ENCODE results near the gene AUTS2.

The AUTS2 gene

DNA sequence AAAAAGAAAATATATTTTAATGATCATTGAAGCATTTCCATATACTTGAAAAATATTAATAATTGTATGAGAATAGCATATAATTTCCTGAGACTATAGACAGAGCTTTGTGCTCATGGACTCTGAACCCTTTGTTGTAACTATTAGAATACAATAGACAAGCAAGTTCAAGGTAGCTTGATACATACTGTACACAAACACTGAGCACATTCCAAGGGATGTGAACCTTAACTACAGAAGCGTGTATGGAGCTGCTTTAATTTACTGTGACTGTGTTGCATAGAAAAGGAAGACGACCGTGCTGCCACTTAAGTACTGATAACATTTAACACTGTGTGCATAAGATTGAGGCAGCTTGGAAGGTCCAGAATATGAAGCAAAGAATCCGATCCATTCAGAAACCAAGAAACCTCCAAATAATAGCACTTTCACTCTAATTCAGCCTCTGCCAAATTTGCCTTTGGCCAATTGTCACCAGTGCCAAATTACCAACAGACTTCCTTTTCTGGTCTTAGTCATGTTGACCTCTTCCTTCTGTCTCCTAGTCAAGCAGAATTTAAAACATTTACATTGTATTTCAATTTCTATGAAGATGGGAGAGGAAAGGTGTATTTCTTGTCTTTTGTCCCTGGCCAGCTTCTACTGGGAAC, 967.6 kb downstream of the AUTS2 start:
- DNase-seq = no peak

DNA sequence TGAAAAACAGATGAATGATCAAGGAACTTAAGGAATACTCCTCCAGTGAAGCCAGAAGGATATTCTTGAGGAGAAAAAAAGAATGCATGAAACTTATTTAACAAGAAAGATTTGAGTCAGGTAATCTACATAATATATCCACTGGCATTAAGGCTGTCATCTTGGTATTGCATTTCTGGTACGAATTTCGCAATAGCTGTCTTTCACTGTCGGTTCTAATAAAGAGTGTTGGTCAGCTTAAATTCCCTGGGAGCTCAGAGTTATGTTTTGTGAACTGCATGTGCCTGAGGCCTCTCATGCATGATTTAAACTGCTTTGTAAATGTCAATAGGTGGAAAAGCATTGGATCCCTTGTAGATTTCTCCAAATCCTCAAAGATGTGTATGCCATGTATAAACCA, 968.4 kb downstream of the AUTS2 start:
- no peak for DNase-seq

GRCh38 chr7:70568674-70569334, 970.5 kb downstream of the AUTS2 start:
- DNase-seq = no peak

DNA sequence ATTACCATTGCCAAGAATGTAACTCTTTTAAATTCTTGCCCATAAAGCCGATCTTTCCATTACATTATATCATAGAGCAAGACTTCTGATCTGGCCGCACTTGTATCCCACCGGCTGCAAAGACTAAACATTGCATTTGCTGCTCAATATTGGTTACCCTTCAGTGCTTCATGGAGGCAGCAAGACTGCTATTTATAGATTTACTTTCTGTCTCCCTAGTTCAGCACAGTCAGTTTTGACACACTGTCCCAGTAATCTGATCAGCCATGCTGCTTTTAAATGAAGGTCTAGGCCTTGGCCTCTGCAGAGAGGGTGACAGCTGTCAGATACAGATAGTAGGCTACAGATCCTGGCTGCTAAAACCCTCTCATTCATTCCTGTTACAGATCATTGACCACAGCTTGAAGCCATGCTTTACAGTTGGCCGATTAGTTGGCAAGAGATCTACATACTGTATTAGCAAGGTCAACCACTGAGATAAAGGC, 971.1 kb downstream of the AUTS2 start:
- DNase-seq = no peak

GRCh38 chr7:70570029-70570428, 971.8 kb downstream of the AUTS2 start:
- no peak for DNase-seq

DNA sequence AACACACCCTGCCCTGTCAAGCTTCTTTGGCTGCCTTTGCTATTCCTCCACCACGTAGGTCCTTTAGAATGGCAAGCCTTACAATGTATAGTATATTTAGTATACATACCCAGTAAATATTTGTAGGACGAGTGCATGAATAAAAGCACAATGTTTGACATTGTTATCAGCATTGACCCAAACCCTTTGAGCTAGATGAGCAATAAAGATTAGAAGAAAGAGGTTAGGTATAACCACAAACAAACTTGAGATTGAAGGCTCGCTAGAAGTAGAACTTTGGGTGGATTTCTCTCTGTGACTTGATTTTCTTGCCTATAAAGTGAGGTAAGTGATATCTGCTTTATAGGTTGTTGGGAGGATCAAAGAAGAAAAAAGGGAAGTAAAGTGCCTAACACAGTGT, 972.7 kb downstream of the AUTS2 start:
- no peak for DNase-seq

GRCh38 chr7:70571403-70571934, 973.2 kb downstream of the AUTS2 start:
- DNase-seq = no peak

DNA sequence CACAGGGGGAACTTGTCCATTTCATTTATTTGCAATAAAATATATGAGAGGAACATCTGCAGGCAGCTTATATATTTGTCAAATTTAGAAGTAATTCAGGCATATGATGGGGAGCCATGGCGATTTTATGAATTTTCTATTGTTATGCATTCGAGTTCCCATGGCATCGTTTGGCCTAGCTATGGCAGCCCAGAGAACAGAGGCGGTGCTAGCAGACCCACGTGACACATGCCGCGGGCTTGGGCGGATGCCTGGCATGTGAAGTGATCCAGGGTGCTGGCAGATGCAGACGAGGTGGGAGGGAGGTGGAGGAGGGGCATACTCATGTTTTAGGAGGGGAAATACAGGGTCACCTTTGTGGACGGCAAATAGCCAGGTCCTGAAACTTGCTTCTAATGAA, 973.7 kb downstream of the AUTS2 start:
- peak in 16 of 58 donors; percentile 3 to 46 (median 16) for DNase-seq

DNA sequence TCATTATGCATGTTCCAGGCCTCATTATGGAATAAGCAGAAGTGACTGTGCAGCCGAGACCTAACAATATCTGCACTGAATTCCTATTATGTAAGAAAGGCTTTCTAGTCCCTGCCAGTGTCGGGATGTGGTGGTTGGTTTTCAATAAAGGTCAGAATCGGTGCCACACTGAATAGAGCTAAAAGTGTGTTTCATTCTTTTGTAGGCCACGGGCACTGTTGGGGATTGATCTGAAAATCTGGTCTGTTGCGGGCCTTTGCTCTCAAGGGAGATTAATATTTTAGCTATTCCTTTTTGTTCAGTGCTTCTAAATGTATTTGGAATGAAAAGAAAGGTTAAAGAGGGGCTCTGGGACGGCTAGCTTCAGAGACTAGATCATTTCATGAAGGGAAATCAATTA, 974.3 kb downstream of the AUTS2 start:
- DNase-seq = peak in 4 of 58 donors; percentile 6 to 17 (median 14)

GRCh38 chr7:70573071-70573661, 974.9 kb downstream of the AUTS2 start:
- peak in 30 of 58 donors; percentile 1 to 80 (median 30) for DNase-seq

GRCh38 chr7:70573696-70574095, 975.4 kb downstream of the AUTS2 start:
- no peak for DNase-seq

DNA sequence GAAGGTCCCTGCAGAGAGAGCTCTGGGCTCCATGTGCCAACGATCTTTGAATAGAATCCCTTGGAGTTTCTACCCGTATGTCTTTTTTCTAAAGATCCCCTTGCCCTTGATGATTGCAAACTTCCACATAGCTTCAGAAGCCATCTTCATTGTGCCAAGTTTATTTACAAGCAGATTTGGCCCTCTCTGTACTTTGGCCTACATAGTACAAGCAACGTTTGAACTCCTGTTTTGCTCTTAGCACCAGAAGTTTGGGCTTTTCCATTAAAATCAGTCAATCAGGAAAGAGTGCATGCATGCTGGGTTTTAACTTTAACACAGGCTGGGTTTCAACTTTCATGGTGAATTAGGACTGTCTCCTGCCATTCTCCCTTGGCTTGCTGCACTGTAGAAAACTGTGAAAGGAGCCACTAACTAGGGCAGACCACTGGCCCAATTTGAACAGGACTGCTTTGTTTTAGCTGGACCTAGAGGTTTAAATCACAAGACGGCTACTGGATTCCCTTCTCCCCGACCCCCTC, 976.1 kb downstream of the AUTS2 start:
- DNase-seq = no peak

GRCh38 chr7:70574970-70575799, 976.9 kb downstream of the AUTS2 start:
- peak in 41 of 58 donors; percentile 3 to 77 (median 36) for DNase-seq

DNA sequence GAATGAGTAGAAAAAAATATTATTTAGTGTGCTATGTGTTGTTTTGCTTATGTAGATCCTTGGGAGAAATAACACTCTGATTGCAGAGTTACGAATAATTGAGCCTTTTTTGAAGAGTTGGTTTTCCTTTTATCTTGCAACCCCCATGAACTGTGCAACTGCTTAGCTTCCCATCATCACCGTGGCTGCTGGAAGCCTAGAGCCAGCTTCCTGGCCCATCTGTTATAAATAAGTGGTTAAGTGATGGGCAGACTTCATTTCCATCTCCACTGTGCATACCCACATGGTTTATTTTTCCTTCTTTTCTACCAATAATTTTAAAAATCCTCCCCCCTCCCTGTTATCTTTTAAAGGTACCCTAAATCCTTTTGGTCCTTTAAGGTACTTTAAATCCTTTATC, 978.8 kb downstream of the AUTS2 start:
- no peak for DNase-seq

GRCh38 chr7:70578131-70578530, 979.9 kb downstream of the AUTS2 start:
- no peak for DNase-seq

DNA sequence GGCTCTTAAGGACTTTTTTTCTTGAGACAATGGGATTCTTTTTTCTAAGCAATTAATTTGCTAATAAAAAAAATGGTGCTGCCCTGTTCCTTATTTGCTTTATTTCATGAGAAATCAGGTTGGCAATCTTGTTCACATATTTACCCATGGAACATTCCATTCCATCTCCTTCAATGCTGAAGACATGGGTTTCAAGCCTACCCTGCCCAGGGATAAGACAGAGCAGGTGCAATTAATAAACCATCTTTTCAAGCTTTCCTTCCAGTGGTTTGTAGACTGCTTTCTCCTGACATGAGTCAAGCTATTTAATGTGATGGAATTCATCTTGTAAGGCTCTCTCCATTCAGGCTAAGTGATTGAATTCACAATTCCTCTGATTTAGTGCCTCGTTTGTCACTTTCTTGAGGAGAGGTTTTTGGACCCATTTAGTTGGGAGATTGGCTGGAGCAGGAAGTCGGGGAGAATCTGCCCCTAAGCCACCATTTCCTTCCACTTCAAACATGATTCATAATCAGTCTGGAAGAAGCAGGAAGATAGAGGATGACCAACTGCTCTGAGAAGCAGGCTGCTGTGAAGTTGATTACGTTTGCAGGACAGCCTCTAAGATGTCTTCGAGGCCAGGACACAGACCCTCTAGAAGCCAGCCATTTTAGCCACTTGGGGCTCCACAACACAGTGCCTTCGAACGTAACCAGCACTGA, 981.3 kb downstream of the AUTS2 start:
- DNase-seq = no peak

DNA sequence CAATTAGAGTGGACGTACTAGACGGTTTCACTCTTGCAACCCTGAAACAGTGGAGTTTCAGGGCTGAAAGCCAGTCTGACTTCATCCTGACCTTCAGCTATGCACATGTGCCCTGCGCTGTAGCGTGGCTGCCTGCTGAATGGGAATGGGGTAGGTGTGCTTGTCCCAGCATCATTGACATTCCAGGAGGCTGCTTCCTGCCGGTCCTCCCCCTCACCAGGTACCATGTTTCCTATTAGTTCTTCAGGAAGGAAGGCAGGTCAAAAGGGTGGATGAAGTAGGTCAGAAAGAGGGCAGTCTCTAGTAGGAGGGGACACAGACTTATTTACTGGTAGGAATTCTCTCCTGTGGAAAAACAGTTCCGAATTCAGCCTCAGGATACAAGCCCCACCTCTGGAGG, 981.9 kb downstream of the AUTS2 start:
- DNase-seq = no peak

DNA sequence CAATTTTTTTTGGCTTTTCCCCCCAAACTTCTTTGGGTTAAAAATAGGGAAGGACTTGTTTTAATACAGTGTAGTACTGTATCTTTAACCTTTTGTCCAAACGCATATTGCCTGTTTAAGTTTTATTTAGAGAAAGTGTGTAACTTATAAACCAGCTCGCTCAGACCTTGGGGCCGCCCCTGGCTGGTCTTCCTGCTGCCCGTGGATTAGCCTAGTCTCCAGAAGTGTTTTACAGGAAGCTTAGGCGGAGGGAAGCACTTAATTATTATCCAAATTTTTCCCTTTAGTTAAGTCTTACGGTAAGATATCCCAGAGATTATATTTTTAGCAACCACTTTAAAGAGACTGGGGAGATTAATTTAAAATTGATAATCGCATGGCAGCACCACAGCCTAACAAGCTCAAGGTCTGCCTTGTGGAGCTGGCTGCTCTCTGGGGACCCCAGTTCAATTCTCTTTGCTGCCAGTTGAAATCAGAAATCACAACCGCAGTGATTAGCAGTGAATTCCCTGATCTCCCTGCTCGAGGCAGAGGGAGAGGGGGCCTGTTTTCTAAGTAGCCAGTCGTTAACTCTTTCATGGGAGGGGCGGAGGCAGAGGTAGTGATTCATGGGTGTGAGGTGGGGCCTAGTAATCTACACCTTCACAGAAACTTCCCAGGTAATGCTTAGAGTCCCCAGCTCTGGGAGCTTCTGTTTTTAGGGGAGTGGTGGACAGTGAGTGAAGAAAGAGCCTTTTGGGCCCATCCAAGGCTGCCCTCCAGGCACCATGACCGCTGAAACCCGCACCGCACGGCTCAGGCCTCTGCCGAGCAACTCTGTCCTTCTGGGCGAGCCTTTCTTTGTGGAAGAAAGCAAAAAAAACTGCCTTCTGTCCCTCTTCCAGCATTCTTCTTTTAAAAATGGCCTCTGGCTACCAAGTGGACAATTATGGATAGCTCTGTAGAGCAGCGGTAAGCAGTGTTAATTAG, 984.9 kb downstream of the AUTS2 start:
- DNase-seq = no peak

Measured in anterior cingulate cortex (tissue), 58 donors.